Epithelial cell of proximal tubule (primary cell): ENCODE data around the gene MCTP2. TPM values are rescaled to one million over a fixed set of nuclear protein-coding genes. Genes with fewer than 3 reads are reported as not detected.

Experiments
- DNase-seq: peaks from one replicate; pipeline ENCODE4 v3.0.0-alpha.2; 2011; ENCODE audit warnings: low read depth
- H3K4me3 ChIP-seq: 2 replicates; pipeline ENCODE4 v1.5.1; 2011; ENCODE audit warnings: low read depth, mild to moderate bottlenecking, low read length
- CTCF ChIP-seq: conservative IDR thresholded peaks from 2 replicates; pipeline ENCODE4 v1.5.1; 2012; ENCODE audit warnings: low read depth, mild to moderate bottlenecking, low read length
- total RNA-seq: library from RNA; depleted of rRNA; stranded (reverse); fragments of >200 nt; gene quantifications from 2 replicates; pipeline ENCODE4 v1.2.3, GENCODE V29; 2015

Gene MCTP2
- total RNA-seq, 1 donor from 2014 or later: 7.5 TPM

- DNase-seq: no peak
- TF ChIP-seq CTCF: no peak
Measured at GRCh38 chr15:94432279-94432678, 200.9 kb downstream of the MCTP2 start.

GRCh38 chr15:94439158-94439557, 207.8 kb downstream of the MCTP2 start:
- TF ChIP-seq CTCF: no peak
- DNase-seq: no peak
- no peak overlapping the region for H3K4me3 ChIP-seq

More at GRCh38 chr15:94432279-94432678, 200.9 kb downstream of the MCTP2 start:
- no peak overlapping the region for H3K4me3 ChIP-seq

- H3K4me3 ChIP-seq: no peak overlapping the region
- DNase-seq: no peak
- no peak for TF ChIP-seq CTCF
Measured at GRCh38 chr15:94441760-94442159, 210.4 kb downstream of the MCTP2 start.

- no peak for TF ChIP-seq CTCF
- DNase-seq: no peak
- no peak overlapping the region for H3K4me3 ChIP-seq
Measured at GRCh38 chr15:94442480-94442879, 211.1 kb downstream of the MCTP2 start.

- no peak overlapping the region for H3K4me3 ChIP-seq
- no peak for DNase-seq
- TF ChIP-seq CTCF: no peak
Measured at GRCh38 chr15:94443186-94443585, 211.8 kb downstream of the MCTP2 start.

GRCh38 chr15:94445566-94446160, 214.3 kb downstream of the MCTP2 start:
- no peak for TF ChIP-seq CTCF
- no peak overlapping the region for H3K4me3 ChIP-seq
- no peak for DNase-seq

GRCh38 chr15:94446441-94446840, 215.1 kb downstream of the MCTP2 start:
- no peak for TF ChIP-seq CTCF
- no peak overlapping the region for H3K4me3 ChIP-seq
- no peak for DNase-seq
